H9 (cell line): Measurements from ENCODE around the gene IGSF9. TPM values are rescaled to one million over a fixed set of nuclear protein-coding genes. Genes with fewer than 3 reads are reported as not detected.

Source experiments
- DNase-seq: peaks from one replicate; pipeline ENCODE4 v3.0.0-alpha.2; 2017
- H2AFZ ChIP-seq: one replicate; pipeline ENCODE4 v1.6.1; 2013; ENCODE audit warnings: mild to moderate bottlenecking, low read length, control low read depth, moderate library complexity
- H2AK5ac ChIP-seq: 2 replicates; pipeline ENCODE4 v1.6.1; 2013; ENCODE audit warnings: low read length, control low read depth, mixed read lengths; ENCODE audit not compliant: insufficient read length
- H2BK120ac ChIP-seq: one replicate; pipeline ENCODE4 v1.6.1; 2013; ENCODE audit warnings: low read depth, mild to moderate bottlenecking, low read length, control low read depth, inconsistent platforms; ENCODE audit not compliant: poor library complexity, severe bottlenecking
- H2BK12ac ChIP-seq: 2 replicates; pipeline ENCODE4 v1.6.1; 2013; ENCODE audit warnings: low read length, control low read depth, mixed read lengths, low read depth; ENCODE audit not compliant: insufficient read length
- H2BK15ac ChIP-seq: 2 replicates; pipeline ENCODE4 v1.6.1; 2013; ENCODE audit warnings: low read depth, low read length, control low read depth
- H2BK20ac ChIP-seq: one replicate; pipeline ENCODE4 v1.6.1; 2013; ENCODE audit warnings: low read depth, mild to moderate bottlenecking, low read length, control low read depth, inconsistent platforms; ENCODE audit not compliant: poor library complexity, severe bottlenecking
- H2BK5ac ChIP-seq: 2 replicates; pipeline ENCODE4 v1.6.1; 2013; ENCODE audit warnings: low read length, control low read depth, mixed read lengths; ENCODE audit not compliant: insufficient read length
- H3K14ac ChIP-seq: 2 replicates; pipeline ENCODE4 v1.6.1; 2013; ENCODE audit warnings: low read length, control low read depth; ENCODE audit not compliant: insufficient read depth
- H3K18ac ChIP-seq: 2 replicates; pipeline ENCODE4 v1.6.1; 2013; ENCODE audit warnings: low read depth, mild to moderate bottlenecking, mixed read lengths, low read length, control low read depth; ENCODE audit not compliant: insufficient read length
- H3K23ac ChIP-seq: 2 replicates; pipeline ENCODE4 v1.6.1; 2013; ENCODE audit warnings: low read length, control low read depth, mixed read lengths, low read depth; ENCODE audit not compliant: insufficient read length
- H3K23me2 ChIP-seq: 2 replicates; pipeline ENCODE4 v1.6.1; 2013; ENCODE audit warnings: low read depth, mild to moderate bottlenecking, mixed read lengths, low read length, control low read depth; ENCODE audit not compliant: insufficient read length, poor library complexity, severe bottlenecking
- H3K27ac ChIP-seq: 2 replicates; pipeline ENCODE4 v1.5.1; 2013; ENCODE audit warnings: low read length, control low read depth, mixed read lengths, low read depth; ENCODE audit not compliant: insufficient read length
- H3K27me3 ChIP-seq: 2 replicates; pipeline ENCODE4 v1.6.1; 2013; ENCODE audit warnings: low read length, control low read depth, inconsistent platforms; ENCODE audit not compliant: insufficient read depth
- H3K4ac ChIP-seq: 2 replicates; pipeline ENCODE4 v1.6.1; 2013; ENCODE audit warnings: low read depth, mild to moderate bottlenecking, control low read depth, inconsistent platforms, low read length, moderate library complexity
- H3K4me1 ChIP-seq: 2 replicates; pipeline ENCODE4 v1.6.1; 2013; ENCODE audit warnings: low read length, control low read depth, inconsistent platforms; ENCODE audit not compliant: insufficient read depth
- H3K4me2 ChIP-seq: 2 replicates; pipeline ENCODE4 v1.6.1; 2013; ENCODE audit warnings: low read length, control low read depth, mixed read lengths; ENCODE audit not compliant: insufficient read length, insufficient read depth
- H3K56ac ChIP-seq: 2 replicates; pipeline ENCODE4 v1.6.1; 2013; ENCODE audit warnings: low read depth, mild to moderate bottlenecking, mixed read lengths, low read length, control low read depth; ENCODE audit not compliant: insufficient read length
- H3K79me1 ChIP-seq: 2 replicates; pipeline ENCODE4 v1.6.1; 2013; ENCODE audit warnings: low read depth, mild to moderate bottlenecking, moderate library complexity, low read length, control low read depth, inconsistent platforms; ENCODE audit not compliant: insufficient read depth, poor library complexity, severe bottlenecking
- H3K79me2 ChIP-seq: 2 replicates; pipeline ENCODE4 v1.6.1; 2013; ENCODE audit warnings: low read length, control low read depth, inconsistent platforms; ENCODE audit not compliant: insufficient read depth
- H3K9ac ChIP-seq: 2 replicates; pipeline ENCODE4 v1.6.1; 2013; ENCODE audit warnings: low read length, control low read depth, mixed read lengths; ENCODE audit not compliant: insufficient read length; ENCODE audit errors: extremely low read depth
- H3K9me3 ChIP-seq: one replicate; pipeline ENCODE4 v1.6.1; 2013; ENCODE audit warnings: low read depth, low read length, inconsistent platforms; ENCODE audit not compliant: control insufficient read depth
- H3T11ph ChIP-seq: one replicate; pipeline ENCODE4 v1.6.1; 2013; ENCODE audit warnings: mild to moderate bottlenecking, low read length, control low read depth, inconsistent platforms
- H4K20me1 ChIP-seq: one replicate; pipeline ENCODE4 v1.6.1; 2013; ENCODE audit not compliant: control insufficient read depth, insufficient read length, insufficient read depth
- H4K5ac ChIP-seq: 2 replicates; pipeline ENCODE4 v1.6.1; 2013; ENCODE audit warnings: low read depth, mild to moderate bottlenecking, mixed read lengths, low read length, control low read depth; ENCODE audit not compliant: insufficient read length
- H4K8ac ChIP-seq: replicated peaks from 2 replicates; pipeline ENCODE4 v1.6.1; 2013; ENCODE audit warnings: low read length, control low read depth, mixed read lengths, low read depth; ENCODE audit not compliant: insufficient read length
- H4K91ac ChIP-seq: 2 replicates; pipeline ENCODE4 v1.6.1; 2013; ENCODE audit warnings: low read depth, mild to moderate bottlenecking, moderate library complexity, mixed read lengths, low read length, control low read depth; ENCODE audit not compliant: insufficient read length
- H3K27ac Mint-ChIP-seq, 3 experiments: 2 replicates in 2 of 3; 3 replicates in 1 of 3; pipeline ENCODE4 v1.8.0; 2020 to 2021; ENCODE audit warnings: mixed read lengths in 3 of 3, mild to moderate bottlenecking in 1 of 3, moderate library complexity in 1 of 3
- H3K27me3 Mint-ChIP-seq: 2 replicates; pipeline ENCODE4 v1.8.0; 2021; ENCODE audit warnings: low read depth, mild to moderate bottlenecking, moderate library complexity, mixed read lengths
- H3K36me3 Mint-ChIP-seq, 3 experiments: 2 replicates in 2 of 3; 3 replicates in 1 of 3; pipeline ENCODE4 v1.8.0; 2020 to 2021; ENCODE audit warnings: low read depth in 3 of 3, mixed read lengths in 3 of 3; ENCODE audit not compliant: insufficient read depth in 1 of 3
- H3K4me1 Mint-ChIP-seq, 2 experiments: 2 replicates each; pipeline ENCODE4 v1.8.0; 2020; ENCODE audit warnings: mixed read lengths in 2 of 2
- H3K4me3 Mint-ChIP-seq, 2 experiments: 2 replicates in 1 of 2; 3 replicates in 1 of 2; pipeline ENCODE4 v1.8.0; 2020 to 2021; ENCODE audit warnings: mild to moderate bottlenecking in 2 of 2, mixed read lengths in 2 of 2, moderate library complexity in 1 of 2
- H3K9me3 Mint-ChIP-seq, 2 experiments: 2 replicates in 1 of 2; 3 replicates in 1 of 2; pipeline ENCODE4 v1.8.0; 2020; ENCODE audit warnings: mild to moderate bottlenecking in 2 of 2, mixed read lengths in 2 of 2, moderate library complexity in 1 of 2
- WGBS: extraction: QIAGEN DNeasy Blood & Tissue Kit; methylation state at CpG from one replicate; pipeline ENCODE4 v1.1.7; 2013; ENCODE audit warnings: missing lambda C conversion rate, low lambda C conversion rate, mixed read lengths; ENCODE audit not compliant: insufficient read length; ENCODE audit errors: extremely low coverage; 5-methylcytosine and 5-hydroxymethylcytosine counted together
- total RNA-seq: library from RNA; stranded (reverse); gene quantifications from 2 replicates; pipeline ENCODE4 v1.2.1, GENCODE V29; 2021
- TF ChIP-seq, protein P1 (sequence below): fragments of 200-600 bp; sonication (generic); conservative IDR thresholded peaks from 3 replicates; pipeline ENCODE4 v1.8.0; 2021; ENCODE audit warnings: antibody characterized with exemption, mild to moderate bottlenecking

IGSF9 gene
- total RNA-seq, 1 experiment from 2014 or later, result 11.3 TPM

GRCh38 chr1:159879136-159879535 lies 66.3 kb downstream of the IGSF9 start:
- Histone ChIP-seq H3K9ac (no peak overlapping the region), H2BK5ac (no peak overlapping the region), H3K27ac (no peak overlapping the region), H4K5ac (no peak overlapping the region), H3T11ph (no peak overlapping the region), H3K79me1 (no peaks in the 10 kb centered on the region), H2AK5ac (no peak overlapping the region), H3K9me3 (no peaks in the 10 kb centered on the region), H3K4ac (no peak overlapping the region), H2BK12ac (no peak overlapping the region), H3K23ac (no peak overlapping the region), H3K14ac (no peak overlapping the region), H3K4me2 (no peak overlapping the region), H2BK15ac (no peak overlapping the region), H4K8ac (no peak overlapping the region), H3K4me1 (no peaks in the 10 kb centered on the region), H2AFZ (no peak overlapping the region), H4K20me1 (no peaks in the 10 kb centered on the region), H3K27me3 (no peaks in the 10 kb centered on the region), H3K23me2 (no peaks in the 10 kb centered on the region), H3K79me2 (no peaks in the 10 kb centered on the region), H3K56ac (no peak overlapping the region), H2BK20ac (no peak overlapping the region), H4K91ac (no peak overlapping the region), H3K18ac (no peak overlapping the region), H2BK120ac (no peak overlapping the region)
- H3K36me3 Mint-ChIP-seq, result peaks cover 0 to under 1% (median 0%) of the 10 kb centered on the region in 3 experiments; a peak in 1 of 7 replicates
- DNase-seq, result no peak
- peaks cover 4% of the 10 kb centered on the region for H3K27me3 Mint-ChIP-seq
- no peak overlapping the region for H3K4me3 Mint-ChIP-seq
- TF ChIP-seq, protein P1, sequence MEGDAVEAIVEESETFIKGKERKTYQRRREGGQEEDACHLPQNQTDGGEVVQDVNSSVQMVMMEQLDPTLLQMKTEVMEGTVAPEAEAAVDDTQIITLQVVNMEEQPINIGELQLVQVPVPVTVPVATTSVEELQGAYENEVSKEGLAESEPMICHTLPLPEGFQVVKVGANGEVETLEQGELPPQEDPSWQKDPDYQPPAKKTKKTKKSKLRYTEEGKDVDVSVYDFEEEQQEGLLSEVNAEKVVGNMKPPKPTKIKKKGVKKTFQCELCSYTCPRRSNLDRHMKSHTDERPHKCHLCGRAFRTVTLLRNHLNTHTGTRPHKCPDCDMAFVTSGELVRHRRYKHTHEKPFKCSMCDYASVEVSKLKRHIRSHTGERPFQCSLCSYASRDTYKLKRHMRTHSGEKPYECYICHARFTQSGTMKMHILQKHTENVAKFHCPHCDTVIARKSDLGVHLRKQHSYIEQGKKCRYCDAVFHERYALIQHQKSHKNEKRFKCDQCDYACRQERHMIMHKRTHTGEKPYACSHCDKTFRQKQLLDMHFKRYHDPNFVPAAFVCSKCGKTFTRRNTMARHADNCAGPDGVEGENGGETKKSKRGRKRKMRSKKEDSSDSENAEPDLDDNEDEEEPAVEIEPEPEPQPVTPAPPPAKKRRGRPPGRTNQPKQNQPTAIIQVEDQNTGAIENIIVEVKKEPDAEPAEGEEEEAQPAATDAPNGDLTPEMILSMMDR, result no peak
- no peak overlapping the region for H3K27ac Mint-ChIP-seq
- no peaks in the 10 kb centered on the region for H3K9me3 Mint-ChIP-seq
- no CpG with 5 or more reads among the region's 3 CpGs for WGBS
- H3K4me1 Mint-ChIP-seq, result no peaks in the 10 kb centered on the region
